Measurements from ENCODE around the gene HDAC5. TPM values are rescaled to one million over a fixed set of nuclear protein-coding genes. Genes with fewer than 3 reads are reported as not detected.

HDAC5 gene
- total and polyA plus RNA-seq, 2 experiments from 2014 or later: 28.5 to 98.7 TPM

- no peaks in the 10 kb centered on the region for H3F3A ChIP-seq (ENCODE audit: insufficient read depth)
- no peak overlapping the region for H2AFZ ChIP-seq
- TF ChIP-seq EZH2 (IDR thresholded peaks at IDR 0.05; ENCODE audit: insufficient read depth, poor library complexity, severe bottlenecking) (no peak), EZH2phosphoT487 (IDR thresholded peaks at IDR 0.05; ENCODE audit: insufficient read depth, low read depth) (no peak)
- H3K79me2 ChIP-seq (ENCODE audit: insufficient read depth): peaks cover 84% of the 10 kb centered on the region
- in situ Hi-C loops (cut with MboI): no loop called here
- H3K27me3 ChIP-seq (replicated peaks; ENCODE audit: insufficient read depth): no peaks in the 10 kb centered on the region
- no peak for DNase-seq
- WGBS, 2 experiments (ENCODE audit: low coverage in 1 of 2, low lambda C conversion rate in 2 of 2, missing lambda C conversion rate in 2 of 2): 68 to 69% methylated on average over 5 of the region's 5 CpGs
- no peak overlapping the region for H3K4me2 ChIP-seq (ENCODE audit: unreplicated experiment)
- no peak overlapping the region for H3K9ac ChIP-seq
- no peak overlapping the region for H3K4me3 ChIP-seq
- no peaks in the 10 kb centered on the region for H3K9me2 ChIP-seq (ENCODE audit: insufficient read depth)
- no peak overlapping the region for H3K27ac ChIP-seq
- no peaks in the 10 kb centered on the region for H4K20me1 ChIP-seq (ENCODE audit: insufficient read depth)
- no peaks in the 10 kb centered on the region for H3K36me3 ChIP-seq (ENCODE audit: low read depth)
- H3K9me3 ChIP-seq (ENCODE audit: low read depth): no peaks in the 10 kb centered on the region
- H3K4me1 ChIP-seq (ENCODE audit: insufficient read depth): peaks cover 14% of the 10 kb centered on the region
These were observed 4.4 kb downstream of the HDAC5 start for GRCh38 chr17:44119062-44119461.

- DNase-seq: no peak
- no peak overlapping the region for H2AFZ ChIP-seq
- no peaks in the 10 kb centered on the region for H4K20me1 ChIP-seq (ENCODE audit: insufficient read depth)
- no peak overlapping the region for H3K4me2 ChIP-seq (ENCODE audit: unreplicated experiment)
- H3K9me2 ChIP-seq (ENCODE audit: insufficient read depth): no peaks in the 10 kb centered on the region
- H3K4me1 ChIP-seq (ENCODE audit: insufficient read depth): peaks cover 14% of the 10 kb centered on the region
- WGBS, 2 experiments (ENCODE audit: low coverage in 1 of 2, low lambda C conversion rate in 2 of 2, missing lambda C conversion rate in 2 of 2): 54 to 55% methylated on average over 10 of the region's 10 CpGs
- in situ Hi-C loops (cut with MboI): no loop called here
- no peak overlapping the region for H3K27ac ChIP-seq
- no peaks in the 10 kb centered on the region for H3K27me3 ChIP-seq (replicated peaks; ENCODE audit: insufficient read depth)
- peaks cover 84% of the 10 kb centered on the region for H3K79me2 ChIP-seq (ENCODE audit: insufficient read depth)
- H3K9me3 ChIP-seq (ENCODE audit: low read depth): no peaks in the 10 kb centered on the region
- H3K4me3 ChIP-seq: no peak overlapping the region
- no peak for TF ChIP-seq EZH2 (IDR thresholded peaks at IDR 0.05; ENCODE audit: insufficient read depth, poor library complexity, severe bottlenecking)
- H3K36me3 ChIP-seq (ENCODE audit: low read depth): no peaks in the 10 kb centered on the region
- H3F3A ChIP-seq (ENCODE audit: insufficient read depth): no peaks in the 10 kb centered on the region
- H3K9ac ChIP-seq: no peak overlapping the region
These were observed 4.9 kb downstream of the HDAC5 start for GRCh38 chr17:44118427-44119050.

DNA sequence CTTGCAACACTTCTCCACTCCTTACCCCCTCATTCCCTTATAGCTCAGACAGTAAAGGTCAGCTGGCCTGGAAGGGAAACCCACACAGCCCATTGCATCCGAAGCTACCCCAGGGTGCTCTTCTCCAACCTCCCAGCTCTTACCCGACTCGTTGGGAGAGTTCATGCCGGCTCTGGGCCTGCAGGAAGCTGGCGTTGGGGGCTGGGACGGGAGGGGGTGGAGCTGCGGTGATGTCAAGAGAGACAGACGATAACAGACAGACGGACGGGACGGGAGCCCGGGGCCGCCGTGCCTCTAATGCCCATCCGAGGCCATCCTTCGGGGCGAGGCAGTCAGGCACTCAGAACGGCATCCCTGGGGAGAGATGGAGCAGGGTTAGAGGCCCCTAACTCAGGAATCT, 6.1 kb downstream of the HDAC5 start:
- H3K4me3 ChIP-seq: no peak overlapping the region
- H3K9ac ChIP-seq: no peak overlapping the region
- no peak overlapping the region for H3K4me2 ChIP-seq (ENCODE audit: unreplicated experiment)
- whole genome bisulfite sequencing, 2 experiments (ENCODE audit: low coverage in 1 of 2, low lambda C conversion rate in 2 of 2, missing lambda C conversion rate in 2 of 2): 82 to 85% methylated on average over 5 to 18 of the region's 18 CpGs
- H3K36me3 ChIP-seq (ENCODE audit: low read depth): no peaks in the 10 kb centered on the region
- no peak overlapping the region for H2AFZ ChIP-seq
- H3F3A ChIP-seq (ENCODE audit: insufficient read depth): no peaks in the 10 kb centered on the region
- no peak for TF ChIP-seq EZH2 (IDR thresholded peaks at IDR 0.05; ENCODE audit: insufficient read depth, poor library complexity, severe bottlenecking)
- TF ChIP-seq EZH2phosphoT487 (IDR thresholded peaks at IDR 0.05; ENCODE audit: insufficient read depth, low read depth): no peak
- H4K20me1 ChIP-seq (ENCODE audit: insufficient read depth): no peaks in the 10 kb centered on the region
- DNase-seq: no peak
- no peaks in the 10 kb centered on the region for H3K9me3 ChIP-seq (ENCODE audit: low read depth)
- no peaks in the 10 kb centered on the region for H3K27me3 ChIP-seq (replicated peaks; ENCODE audit: insufficient read depth)
- H3K4me1 ChIP-seq (ENCODE audit: insufficient read depth): peaks cover 11% of the 10 kb centered on the region
- no peaks in the 10 kb centered on the region for H3K9me2 ChIP-seq (ENCODE audit: insufficient read depth)
- peaks cover 76% of the 10 kb centered on the region for H3K79me2 ChIP-seq (ENCODE audit: insufficient read depth)
- in situ Hi-C loops (cut with MboI): no loop called here
- no peak overlapping the region for H3K27ac ChIP-seq

- in situ Hi-C loops (cut with MboI): no loop called here
- H3K27me3 ChIP-seq (replicated peaks; ENCODE audit: insufficient read depth): no peaks in the 10 kb centered on the region
- TF ChIP-seq EZH2 (IDR thresholded peaks at IDR 0.05; ENCODE audit: insufficient read depth, poor library complexity, severe bottlenecking) (no peak), EZH2phosphoT487 (IDR thresholded peaks at IDR 0.05; ENCODE audit: insufficient read depth, low read depth) (no peak)
- no peak overlapping the region for H3K4me3 ChIP-seq
- peaks cover 64% of the 10 kb centered on the region for H3K79me2 ChIP-seq (ENCODE audit: insufficient read depth)
- H3K4me1 ChIP-seq (ENCODE audit: insufficient read depth): peaks cover 7% of the 10 kb centered on the region
- no peak overlapping the region for H3K27ac ChIP-seq
- H3K9me2 ChIP-seq (ENCODE audit: insufficient read depth): no peaks in the 10 kb centered on the region
- H3K36me3 ChIP-seq (ENCODE audit: low read depth): no peaks in the 10 kb centered on the region
- peak; percentile 66 for DNase-seq
- no peaks in the 10 kb centered on the region for H4K20me1 ChIP-seq (ENCODE audit: insufficient read depth)
- no peak overlapping the region for H3K4me2 ChIP-seq (ENCODE audit: unreplicated experiment)
- H3K9ac ChIP-seq: no peak overlapping the region
- H2AFZ ChIP-seq: no peak overlapping the region
- H3F3A ChIP-seq (ENCODE audit: insufficient read depth): 0 out of 2 replicates have a peak, but pooled peaks cover 5% of the 10 kb centered on the region
- 51 to 57% methylated on average over 11 of the region's 11 CpGs for WGBS, 2 experiments (ENCODE audit: low coverage in 1 of 2, low lambda C conversion rate in 2 of 2, missing lambda C conversion rate in 2 of 2)
- no peaks in the 10 kb centered on the region for H3K9me3 ChIP-seq (ENCODE audit: low read depth)
These were observed 7.6 kb downstream of the HDAC5 start for GRCh38 chr17:44115585-44116415.
